NT2/D1 (cell line): ENCODE data around the gene NRXN3.

Experiments used
- SUZ12 ChIP-seq: IDR thresholded peaks from 2 replicates; pipeline ENCODE4 v1.6.1; 2011; ENCODE audit not compliant: insufficient read length, insufficient read depth; ENCODE audit errors: extremely low read depth
- ZNF274 ChIP-seq: IDR thresholded peaks from 2 replicates; pipeline ENCODE4 v1.6.1; 2011; ENCODE audit warnings: mild to moderate bottlenecking, low read depth, low read length

DNA sequence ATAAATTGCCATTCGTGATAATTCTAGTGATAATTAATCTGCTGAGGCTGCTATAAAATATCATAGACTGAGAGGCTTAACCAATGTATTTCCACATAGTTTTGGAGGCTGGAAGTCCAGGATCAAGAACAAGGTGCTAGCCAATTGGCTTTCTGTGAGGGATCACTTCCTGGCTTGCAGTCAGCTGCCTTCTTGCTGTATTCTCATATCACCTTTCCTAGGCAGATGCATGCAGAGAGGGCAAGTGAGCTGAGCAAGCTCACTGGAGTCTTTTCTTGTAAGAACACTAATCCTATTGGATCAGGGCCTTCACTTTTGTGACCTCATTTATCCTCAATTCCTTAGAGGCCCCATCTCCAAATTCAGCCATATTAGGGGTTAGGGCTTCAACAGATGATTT, 1400.5 kb downstream of the NRXN3 start:
- TF ChIP-seq SUZ12 (no peak), ZNF274 (no peak)
